Measurements from ENCODE around the gene VTN. TPM values are rescaled to one million over a fixed set of nuclear protein-coding genes. Genes with fewer than 3 reads are reported as not detected.

Gene VTN
- total and polyA plus RNA-seq, 8 donors, result 0.72 to 2.9 (median 1.1) TPM; not detected in 3

DNA sequence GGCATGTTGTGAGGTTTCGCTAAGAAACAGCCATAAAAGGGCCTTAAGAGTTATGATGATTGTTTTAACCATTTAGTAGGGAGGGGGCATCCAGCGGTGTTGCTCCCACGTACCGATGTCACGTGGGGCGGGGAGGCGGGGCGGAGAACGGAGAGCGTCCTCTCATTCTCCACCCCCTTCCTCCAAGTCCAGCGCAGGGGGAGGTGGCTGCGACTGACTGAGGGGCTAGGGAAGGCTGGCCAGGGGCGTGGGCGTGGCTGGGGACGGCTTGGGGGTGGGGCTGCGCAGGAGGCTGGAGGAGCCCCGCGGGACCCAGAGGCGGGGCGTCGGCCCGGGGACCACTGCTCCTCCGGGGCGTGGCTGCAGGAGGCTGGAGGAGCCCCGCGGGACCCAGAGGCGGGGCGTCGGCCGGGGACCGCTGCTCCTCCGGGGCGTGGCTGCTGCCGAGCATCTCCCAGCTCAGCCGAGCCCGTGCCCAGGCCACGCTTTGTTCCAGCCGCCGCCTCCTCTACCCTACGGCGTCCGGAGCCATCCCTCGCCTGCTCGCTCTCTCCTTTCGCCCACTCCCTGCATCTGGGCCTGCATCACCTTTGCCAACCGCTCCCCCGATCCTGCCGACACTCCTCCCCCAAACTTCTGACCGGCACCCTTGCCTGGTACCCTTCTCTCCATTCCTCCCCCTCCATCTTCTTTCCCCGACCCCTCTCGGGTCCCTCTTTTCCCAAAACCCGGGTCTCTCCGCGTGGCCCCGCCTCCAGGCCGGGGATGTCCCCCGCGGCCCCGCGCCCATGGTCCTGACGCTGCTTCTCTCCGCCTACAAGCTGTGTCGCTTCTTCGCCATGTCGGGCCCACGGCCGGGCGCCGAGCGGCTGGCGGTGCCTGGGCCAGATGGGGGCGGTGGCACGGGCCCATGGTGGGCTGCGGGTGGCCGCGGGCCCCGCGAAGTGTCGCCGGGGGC, 1.4 kb upstream of the VTN start, which contains the start of gene SARM1:
TSS of gene SARM1 (plus strand) at position 450 of the 958 bp plus-strand sequence. CDS start at position 789, 339 bp downstream.
- WGBS, 5 donors, result 1 to 2% (median 1%) methylated on average over 48 to 80 of the region's 80 CpGs
- intact Hi-C loops (cut with DNase I; ENCODE audit: low total_unique reads), result no loop called here
- H3K4me1 ChIP-seq, result peaks cover 28 to 43% (median 38%) of the 10 kb centered on the region in 4 donors
- TF ChIP-seq, protein P1, sequence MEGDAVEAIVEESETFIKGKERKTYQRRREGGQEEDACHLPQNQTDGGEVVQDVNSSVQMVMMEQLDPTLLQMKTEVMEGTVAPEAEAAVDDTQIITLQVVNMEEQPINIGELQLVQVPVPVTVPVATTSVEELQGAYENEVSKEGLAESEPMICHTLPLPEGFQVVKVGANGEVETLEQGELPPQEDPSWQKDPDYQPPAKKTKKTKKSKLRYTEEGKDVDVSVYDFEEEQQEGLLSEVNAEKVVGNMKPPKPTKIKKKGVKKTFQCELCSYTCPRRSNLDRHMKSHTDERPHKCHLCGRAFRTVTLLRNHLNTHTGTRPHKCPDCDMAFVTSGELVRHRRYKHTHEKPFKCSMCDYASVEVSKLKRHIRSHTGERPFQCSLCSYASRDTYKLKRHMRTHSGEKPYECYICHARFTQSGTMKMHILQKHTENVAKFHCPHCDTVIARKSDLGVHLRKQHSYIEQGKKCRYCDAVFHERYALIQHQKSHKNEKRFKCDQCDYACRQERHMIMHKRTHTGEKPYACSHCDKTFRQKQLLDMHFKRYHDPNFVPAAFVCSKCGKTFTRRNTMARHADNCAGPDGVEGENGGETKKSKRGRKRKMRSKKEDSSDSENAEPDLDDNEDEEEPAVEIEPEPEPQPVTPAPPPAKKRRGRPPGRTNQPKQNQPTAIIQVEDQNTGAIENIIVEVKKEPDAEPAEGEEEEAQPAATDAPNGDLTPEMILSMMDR (IDR thresholded peaks at IDR 0.05), result no peak
- no peak for TF ChIP-seq EP300 (IDR thresholded peaks at IDR 0.05)
- TF ChIP-seq POLR2AphosphoS5 (IDR thresholded peaks at IDR 0.05), result no peak
- H3K4me3 ChIP-seq, result peak within 1 kb of the TSS; percentile 56 to 76 (median 66)
- DNase-seq, result peak; percentile 65 to 96
- H3K9me3 ChIP-seq, result no peaks in the 10 kb centered on the region
- no peaks in the 10 kb centered on the region for H3K36me3 ChIP-seq
- peaks cover 0 to 25% (median 5%) of the 10 kb centered on the region in 3 donors for H3K27me3 ChIP-seq
- peak within 1 kb of the TSS; percentile 20 to 83 (median 75) for H3K27ac ChIP-seq

DNA sequence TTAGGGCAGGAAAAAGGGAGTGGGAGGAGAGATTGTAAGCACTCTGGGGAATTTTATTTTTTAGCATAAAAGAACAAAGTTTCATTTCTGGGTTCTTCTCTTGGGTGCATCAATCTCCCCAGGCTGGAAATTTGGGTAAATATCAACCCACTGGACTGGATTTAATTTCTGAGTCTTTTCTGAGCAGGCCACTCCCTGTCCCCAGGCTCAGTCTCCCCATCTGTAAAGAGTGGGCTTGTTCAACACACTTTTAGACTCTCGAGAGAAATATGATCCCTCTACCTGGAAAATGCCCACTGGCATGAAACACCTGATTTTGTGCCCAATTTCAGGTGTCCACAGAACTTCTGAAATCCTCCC, 617 bp upstream of the VTN start:
- peaks cover 28 to 43% (median 38%) of the 10 kb centered on the region in 4 donors for H3K4me1 ChIP-seq
- no peaks in the 10 kb centered on the region for H3K9me3 ChIP-seq
- intact Hi-C loops (cut with DNase I; ENCODE audit: low total_unique reads), result no loop called here
- no peak for TF ChIP-seq POLR2A (IDR thresholded peaks at IDR 0.05)
- no peak for TF ChIP-seq EP300 (IDR thresholded peaks at IDR 0.05)
- TF ChIP-seq, protein P1 (IDR thresholded peaks at IDR 0.05), result no peak
- no peak for TF ChIP-seq POLR2AphosphoS5 (IDR thresholded peaks at IDR 0.05)
- no peak for DNase-seq
- H3K27me3 ChIP-seq, result peaks cover 0 to 25% (median 5%) of the 10 kb centered on the region in 3 donors
- peak overlapping the region in 1 of 4 donors; percentile 71 for H3K4me3 ChIP-seq
- no peaks in the 10 kb centered on the region for H3K36me3 ChIP-seq
- peak overlapping the region in 4 of 5 donors; percentile 59 to 83 (median 75) for H3K27ac ChIP-seq
- WGBS, 5 donors, result 42 to 77% (median 50%) methylated on average over 1 of the region's 1 CpG

- Histone ChIP-seq H3K4me1 (peaks cover 28 to 43% (median 38%) of the 10 kb centered on the region in 4 donors), H3K4me3 (no peak overlapping the region), H3K27me3 (peaks cover 0 to 25% (median 5%) of the 10 kb centered on the region in 3 donors), H3K36me3 (peaks cover 0 to 10% (median 7%) of the 10 kb centered on the region in 4 donors), H3K9me3 (no peaks in the 10 kb centered on the region), H3K27ac (peak overlapping the region in 2 of 5 donors; percentile 75)
- 50 to 66% (median 56%) methylated on average over 4 to 10 of the region's 10 CpGs for WGBS, 5 donors
- intact Hi-C loops (cut with DNase I; ENCODE audit: low total_unique reads), result no loop called here
- DNase-seq, result no peak
- TF ChIP-seq POLR2AphosphoS5 (IDR thresholded peaks at IDR 0.05) (no peak), POLR2A (IDR thresholded peaks at IDR 0.05) (no peak), EP300 (IDR thresholded peaks at IDR 0.05) (no peak)
- TF ChIP-seq, protein P1 (IDR thresholded peaks at IDR 0.05), result no peak
Measured at GRCh38 chr17:28369684-28370034, 448 bp downstream of the VTN start.

GRCh38 chr17:28368915-28369683, 1.0 kb downstream of the VTN start:
- intact Hi-C loops (cut with DNase I; ENCODE audit: low total_unique reads), result no loop called here
- Histone ChIP-seq H3K27me3 (peaks cover 0 to 25% (median 5%) of the 10 kb centered on the region in 3 donors), H3K4me1 (peaks cover 28 to 43% (median 38%) of the 10 kb centered on the region in 4 donors), H3K9me3 (no peaks in the 10 kb centered on the region), H3K27ac (no peak overlapping the region), H3K4me3 (no peak overlapping the region), H3K36me3 (peaks cover 0 to 16% (median 12%) of the 10 kb centered on the region in 4 donors)
- 88 to 93% (median 90%) methylated on average over 21 to 23 of the region's 23 CpGs for WGBS, 5 donors
- DNase-seq, result no peak
- no peak for TF ChIP-seq POLR2A (IDR thresholded peaks at IDR 0.05)
- no peak for TF ChIP-seq POLR2AphosphoS5 (IDR thresholded peaks at IDR 0.05)
- TF ChIP-seq EP300 (IDR thresholded peaks at IDR 0.05), result no peak
- TF ChIP-seq, protein P1 (IDR thresholded peaks at IDR 0.05), result no peak

All from stomach (tissue), 9 donors.